Measurements from ENCODE around the gene CCDC192. TPM values are rescaled to one million over a fixed set of nuclear protein-coding genes. Genes with fewer than 3 reads are reported as not detected.

The CCDC192 gene
- total RNA-seq, 4 donors from 2014 or later, result not detected

DNA sequence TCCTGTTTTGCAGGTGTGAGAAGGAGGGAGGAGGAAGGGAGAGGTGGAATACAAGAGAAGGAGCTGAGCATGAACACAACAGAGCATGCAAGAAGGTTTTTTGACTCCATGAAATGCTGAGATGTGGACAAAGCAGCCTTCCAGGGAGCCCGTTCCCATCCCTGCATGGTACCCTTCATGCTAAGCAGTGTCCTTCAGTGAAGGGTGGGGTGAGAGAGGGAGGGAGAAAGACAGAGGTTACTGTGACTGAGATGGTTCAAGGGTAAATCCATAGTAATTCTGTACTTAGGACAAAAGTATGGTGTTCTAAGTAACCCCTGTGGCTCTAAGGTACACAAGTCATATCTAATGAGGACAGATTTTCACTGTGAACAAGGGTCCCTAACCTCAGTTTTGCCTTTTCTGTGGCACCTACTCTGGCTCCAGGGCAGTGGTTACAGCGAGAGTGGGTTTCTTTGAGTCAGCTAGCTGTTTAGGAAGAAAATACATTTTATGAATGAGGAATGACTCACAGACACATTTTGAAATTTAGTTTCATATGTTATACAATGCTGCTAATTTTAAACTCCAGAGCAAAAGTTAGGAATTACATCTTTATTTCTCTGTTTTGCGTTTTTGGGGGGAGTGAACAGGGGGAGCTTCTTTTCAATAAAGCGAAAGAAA lies 195.5 kb downstream of the CCDC192 start:
- no peak overlapping the region for H3K4me3 ChIP-seq (ENCODE audit: low read depth, poor library complexity, severe bottlenecking)
- 81 to 83% methylated on average over 4 of the region's 4 CpGs for WGBS, 2 donors
- TF ChIP-seq POLR2A (IDR thresholded peaks at IDR 0.05), result no peak
- TF ChIP-seq, protein P1, sequence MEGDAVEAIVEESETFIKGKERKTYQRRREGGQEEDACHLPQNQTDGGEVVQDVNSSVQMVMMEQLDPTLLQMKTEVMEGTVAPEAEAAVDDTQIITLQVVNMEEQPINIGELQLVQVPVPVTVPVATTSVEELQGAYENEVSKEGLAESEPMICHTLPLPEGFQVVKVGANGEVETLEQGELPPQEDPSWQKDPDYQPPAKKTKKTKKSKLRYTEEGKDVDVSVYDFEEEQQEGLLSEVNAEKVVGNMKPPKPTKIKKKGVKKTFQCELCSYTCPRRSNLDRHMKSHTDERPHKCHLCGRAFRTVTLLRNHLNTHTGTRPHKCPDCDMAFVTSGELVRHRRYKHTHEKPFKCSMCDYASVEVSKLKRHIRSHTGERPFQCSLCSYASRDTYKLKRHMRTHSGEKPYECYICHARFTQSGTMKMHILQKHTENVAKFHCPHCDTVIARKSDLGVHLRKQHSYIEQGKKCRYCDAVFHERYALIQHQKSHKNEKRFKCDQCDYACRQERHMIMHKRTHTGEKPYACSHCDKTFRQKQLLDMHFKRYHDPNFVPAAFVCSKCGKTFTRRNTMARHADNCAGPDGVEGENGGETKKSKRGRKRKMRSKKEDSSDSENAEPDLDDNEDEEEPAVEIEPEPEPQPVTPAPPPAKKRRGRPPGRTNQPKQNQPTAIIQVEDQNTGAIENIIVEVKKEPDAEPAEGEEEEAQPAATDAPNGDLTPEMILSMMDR (IDR thresholded peaks at IDR 0.05), result no peak
- no peak for DNase-seq (ENCODE audit: low spot score in 2 of 2)
- intact Hi-C loops (cut with DNase I; ENCODE audit: low total_unique reads), result no loop called here

DNA sequence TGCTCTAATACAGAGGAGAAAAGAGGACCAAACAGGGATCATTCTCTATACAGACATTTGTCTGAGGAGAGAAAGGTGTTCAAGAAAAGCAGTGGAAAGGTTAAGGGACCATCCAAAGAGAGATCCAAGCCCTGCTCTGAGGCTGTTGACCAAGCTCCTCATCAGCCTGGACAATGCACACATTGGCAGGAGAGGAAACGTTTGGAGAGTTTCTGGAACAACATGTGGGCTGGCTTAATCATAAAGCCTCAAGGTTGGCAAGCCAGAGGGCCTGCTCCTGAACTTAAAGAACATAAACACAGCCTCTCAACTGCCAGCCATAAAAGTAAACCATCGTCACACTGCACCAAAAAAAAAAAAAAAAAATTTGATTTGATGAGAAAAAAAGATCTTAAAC lies 196.0 kb downstream of the CCDC192 start:
- no peak overlapping the region for H3K4me3 ChIP-seq (ENCODE audit: low read depth, poor library complexity, severe bottlenecking)
- DNase-seq (ENCODE audit: low spot score in 2 of 2), result no peak
- intact Hi-C loops (cut with DNase I; ENCODE audit: low total_unique reads), result no loop called here
- WGBS, 2 donors, result 36 to 37% methylated on average over 2 of the region's 2 CpGs
- TF ChIP-seq, protein P1 (IDR thresholded peaks at IDR 0.05), result no peak
- TF ChIP-seq POLR2A (IDR thresholded peaks at IDR 0.05), result no peak

DNA sequence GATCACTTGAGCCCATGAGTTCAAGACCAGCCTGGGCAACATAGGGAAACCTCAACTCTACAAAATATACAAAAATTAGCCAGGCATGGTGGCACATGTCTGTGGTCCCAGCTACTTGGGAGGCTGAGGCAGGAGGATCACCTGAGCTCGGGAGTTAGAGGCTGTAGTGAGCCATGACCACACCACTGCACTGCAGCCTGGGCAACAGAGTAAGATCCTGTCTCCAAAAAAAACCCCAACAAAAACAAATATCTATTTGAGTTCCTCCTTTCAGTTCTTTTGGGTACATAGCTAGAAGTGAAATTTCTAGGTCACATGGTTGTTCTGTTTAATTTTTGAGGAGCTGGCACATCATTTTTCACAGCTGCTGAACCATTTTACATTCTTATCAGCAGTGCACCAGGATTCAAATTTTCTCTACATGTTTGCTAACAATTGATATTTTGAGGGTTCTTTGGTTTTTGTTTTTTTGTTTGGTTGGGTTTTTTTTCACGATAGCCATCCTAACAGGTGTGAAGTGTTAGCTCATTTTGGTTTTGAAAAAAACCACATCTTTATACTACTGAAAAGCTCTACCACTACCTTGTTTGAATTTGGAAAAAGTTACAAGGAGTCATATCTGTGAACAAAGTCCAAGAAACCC lies 203.5 kb downstream of the CCDC192 start:
- TF ChIP-seq, protein P1 (IDR thresholded peaks at IDR 0.05), result no peak
- no peak for TF ChIP-seq POLR2A (IDR thresholded peaks at IDR 0.05)
- WGBS, 2 donors, result 86 to 88% methylated on average over 2 of the region's 2 CpGs
- intact Hi-C loops (cut with DNase I; ENCODE audit: low total_unique reads), result no loop called here
- no peak for DNase-seq (ENCODE audit: low spot score in 2 of 2)
- no peak overlapping the region for H3K4me3 ChIP-seq (ENCODE audit: low read depth, poor library complexity, severe bottlenecking)

DNA sequence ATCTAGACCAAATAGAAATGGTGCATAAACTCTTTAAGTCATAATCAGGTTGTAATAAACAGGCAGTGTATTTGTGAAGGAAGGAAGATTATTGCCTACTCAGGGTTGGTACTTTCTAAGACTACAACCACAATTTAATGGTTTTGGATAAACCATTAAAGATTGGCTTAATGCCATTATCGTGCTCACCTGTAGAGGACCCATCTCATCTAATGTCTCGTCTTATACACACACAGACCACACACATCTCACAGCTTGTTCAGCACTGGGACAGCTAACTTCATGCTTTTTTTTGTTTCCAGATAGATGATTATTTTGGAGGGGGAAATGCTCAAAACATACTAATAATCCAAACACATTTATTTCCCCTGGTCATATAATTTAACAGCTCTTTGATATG lies 204.7 kb downstream of the CCDC192 start:
- intact Hi-C loops (cut with DNase I; ENCODE audit: low total_unique reads), result no loop called here
- no peak for DNase-seq (ENCODE audit: low spot score in 2 of 2)
- TF ChIP-seq POLR2A (IDR thresholded peaks at IDR 0.05), result no peak
- TF ChIP-seq, protein P1 (IDR thresholded peaks at IDR 0.05), result no peak
- 60 to 78% methylated on average over 2 of the region's 2 CpGs for WGBS, 2 donors
- no peak overlapping the region for H3K4me3 ChIP-seq (ENCODE audit: low read depth, poor library complexity, severe bottlenecking)

DNA sequence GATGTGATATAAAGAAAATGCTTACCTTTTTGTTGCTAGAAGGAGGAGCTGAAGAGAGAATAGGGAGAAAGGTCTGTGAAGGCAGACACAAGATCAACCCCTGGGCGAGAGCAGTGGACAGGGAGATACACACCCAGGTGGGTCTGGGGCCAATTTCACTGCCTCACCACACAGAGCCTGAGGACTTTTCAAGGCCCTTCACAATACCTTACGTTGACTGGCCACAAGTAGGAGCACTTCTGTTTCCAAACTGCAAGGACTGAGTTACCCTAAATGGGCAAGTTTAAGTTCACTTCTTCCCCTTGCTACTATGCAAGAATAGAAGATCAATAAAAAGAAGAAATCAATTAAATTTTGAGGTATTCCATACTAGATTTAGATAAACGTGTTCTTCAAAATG lies 205.9 kb downstream of the CCDC192 start:
- WGBS, 2 donors, result 37 to 47% methylated on average over 3 of the region's 3 CpGs
- DNase-seq (ENCODE audit: low spot score in 2 of 2), result no peak
- intact Hi-C loops (cut with DNase I; ENCODE audit: low total_unique reads), result no loop called here
- H3K4me3 ChIP-seq (ENCODE audit: low read depth, poor library complexity, severe bottlenecking), result no peak overlapping the region
- TF ChIP-seq, protein P1 (IDR thresholded peaks at IDR 0.05), result no peak
- no peak for TF ChIP-seq POLR2A (IDR thresholded peaks at IDR 0.05)
